DMS 273 (cell line): ENCODE results near the gene DMRTC2.
A peak's percentile ranks its signal among the peaks of the same experiment; 100 is the strongest.
"Not testable (repeated sequence)": the region's sequence is repeated elsewhere in the genome, so short reads cannot be mapped to it uniquely, and the experiment has no call there.

Experiments
- DNase-seq: peaks from one replicate; lab custom pipeline; 2025; ENCODE audit not compliant: unreplicated experiment; lab: John Stamatoyannopoulos, UW

Gene DMRTC2

GRCh38 chr19:41869374-41869955 is 24.6 kb downstream of the DMRTC2 start:
- peak; percentile 59 for DNase-seq

- peak; percentile 65 for DNase-seq
Measured at GRCh38 chr19:41870401-41870873, 25.6 kb downstream of the DMRTC2 start.

- DNase-seq, result peak; percentile 70
Measured at GRCh38 chr19:41871573-41872383, 26.9 kb downstream of the DMRTC2 start.

GRCh38 chr19:41872384-41872774 is 27.5 kb downstream of the DMRTC2 start:
- peak; percentile 70 for DNase-seq

- DNase-seq, result peak; percentile 92
Measured at GRCh38 chr19:41872775-41873647, 28.2 kb downstream of the DMRTC2 start.

GRCh38 chr19:41875973-41876372 is 31.1 kb downstream of the DMRTC2 start:
- DNase-seq, result not testable (repeated sequence)

GRCh38 chr19:41876847-41877832 is 32.3 kb downstream of the DMRTC2 start, which contains the start of gene CD79A:
CD79A (plus strand) TSS chr19:41877279; CDS start chr19:41877305, 26 bp downstream.
- DNase-seq, result no peak

GRCh38 chr19:41877916-41878905 is 33.4 kb downstream of the DMRTC2 start:
- DNase-seq, result no peak

GRCh38 chr19:41879080-41879479 is 34.2 kb downstream of the DMRTC2 start:
- no peak for DNase-seq

- DNase-seq, result no peak
Measured at GRCh38 chr19:41879670-41880328, 35.0 kb downstream of the DMRTC2 start.

- no peak for DNase-seq
Measured at GRCh38 chr19:41880329-41880708, 35.5 kb downstream of the DMRTC2 start.

GRCh38 chr19:41882568-41883462 is 38.0 kb downstream of the DMRTC2 start, which contains the start of gene ARHGEF1:
ARHGEF1 (plus strand) TSS chr19:41883184; CDS start chr19:41888083, 4,899 bp downstream.
- peak; percentile 71 for DNase-seq

- DNase-seq, result no peak
Measured at GRCh38 chr19:41883463-41883820, 38.6 kb downstream of the DMRTC2 start.

GRCh38 chr19:41883821-41884733 is 39.2 kb downstream of the DMRTC2 start:
- DNase-seq, result peak; percentile 99

GRCh38 chr19:41886761-41887710 is 42.2 kb downstream of the DMRTC2 start:
- DNase-seq, result no peak
